SK-N-SH (cell line): ENCODE measurements around the gene MCCC1. TPM values are rescaled to one million over a fixed set of nuclear protein-coding genes. Genes with fewer than 3 reads are reported as not detected.

Experiments used
- CTCF ChIA-PET: fragments of 300-600, 350-600 bp; formaldehyde crosslinking; extraction: SDS; loops from one replicate; lab custom pipeline; 2021; lab: Yijun Ruan, JAX
- POLR2A ChIA-PET: fragments of 350-600 bp; sonication (Branson Sonifier 250); formaldehyde crosslinking; extraction: SDS; loops from one replicate; lab custom pipeline; 2020; ENCODE audit warnings: antibody characterized with exemption, inconsistent platforms; lab: Yijun Ruan, JAX
- DNase-seq: peaks from one replicate; pipeline ENCODE4 v3.0.0; 2012
- H2AFZ ChIP-seq: fragments of 200-600 bp; sonication (generic); 2 replicates; pipeline ENCODE4 v1.8.1; 2016; ENCODE audit warnings: antibody characterized with exemption, mild to moderate bottlenecking, low read depth
- H3F3A ChIP-seq: fragments of 200-600 bp; sonication (generic); replicated peaks from 2 replicates; pipeline ENCODE3; 2016; ENCODE audit warnings: antibody characterized with exemption, mild to moderate bottlenecking; ENCODE audit not compliant: insufficient read depth
- H3K27ac ChIP-seq, 2 experiments: fragments of 200-500 bp in 1 of 2; fragments of 200-600 bp in 1 of 2; sonication (Bioruptor generic) in 1 of 2; sonication (generic), shearing (Covaris generic) in 1 of 2; 2 replicates each; pipeline versions ENCODE4 v1.5.1 to v1.6.1; 2014 to 2016; ENCODE audit warnings: low read depth in 2 of 2, inconsistent platforms in 1 of 2, low read length in 1 of 2, mild to moderate bottlenecking in 1 of 2, mixed read lengths in 1 of 2
- H3K27me3 ChIP-seq: fragments of 200-600 bp; sonication (generic), shearing (Covaris generic); 2 replicates; pipeline ENCODE4 v1.6.1; 2016; ENCODE audit warnings: mixed run types; ENCODE audit not compliant: insufficient read depth
- H3K36me3 ChIP-seq, 2 experiments: fragments of 200-500 bp in 1 of 2; fragments of 200-600 bp in 1 of 2; sonication (Bioruptor generic) in 1 of 2; sonication (generic) in 1 of 2; replicated peaks in 1 of 2; 2 replicates each; pipeline versions ENCODE3 to v1.5.1; 2014 to 2016; ENCODE audit warnings: low read length in 1 of 2, mild to moderate bottlenecking in 1 of 2; ENCODE audit not compliant: insufficient read depth in 2 of 2, control insufficient read depth in 1 of 2
- H3K4me1 ChIP-seq, 2 experiments: fragments of 200-500 bp in 1 of 2; fragments of 200-600 bp in 1 of 2; sonication (Bioruptor generic) in 1 of 2; sonication (generic), shearing (Covaris generic) in 1 of 2; 2 replicates each; pipeline versions ENCODE4 v1.5.1 to v1.6.1; 2014 to 2016; ENCODE audit warnings: low read depth in 1 of 2, low read length in 1 of 2, mixed run types in 1 of 2; ENCODE audit not compliant: insufficient read depth in 2 of 2, control insufficient read depth in 1 of 2
- H3K4me2 ChIP-seq: fragments of 200-600 bp; sonication (generic), shearing (Covaris generic); 2 replicates; pipeline ENCODE4 v1.6.1; 2017; ENCODE audit warnings: mixed run types
- H3K4me3 ChIP-seq, 2 experiments: fragments of 200-500 bp in 1 of 2; fragments of 200-600 bp in 1 of 2; sonication (Bioruptor generic) in 1 of 2; sonication (generic), shearing (Covaris generic) in 1 of 2; 2 replicates each; pipeline versions ENCODE4 v1.5.1 to v1.8.1; 2014 to 2016; ENCODE audit warnings: low read depth in 2 of 2, inconsistent platforms in 1 of 2, low read length in 1 of 2, mild to moderate bottlenecking in 1 of 2, mixed read lengths in 1 of 2, moderate library complexity in 1 of 2
- H3K79me2 ChIP-seq: fragments of 200-600 bp; sonication (generic); 2 replicates; pipeline ENCODE4 v1.8.1; 2017; ENCODE audit warnings: mild to moderate bottlenecking; ENCODE audit not compliant: insufficient read depth
- H3K9ac ChIP-seq: fragments of 200-600 bp; sonication (generic); 2 replicates; pipeline ENCODE4 v1.6.1; 2017; ENCODE audit warnings: mixed run types
- H3K9me2 ChIP-seq: fragments of 200-600 bp; sonication (generic); 2 replicates; pipeline ENCODE4 v1.6.1; 2017; ENCODE audit warnings: mixed run types
- H3K9me3 ChIP-seq: fragments of 200-600 bp; sonication (generic); 2 replicates; pipeline ENCODE4 v1.6.1; 2017; ENCODE audit warnings: mixed run types, mild to moderate bottlenecking, moderate library complexity
- H4K20me1 ChIP-seq: fragments of 200-600 bp; sonication (generic); 2 replicates; pipeline ENCODE4 v1.6.1; 2017; ENCODE audit warnings: mild to moderate bottlenecking, mixed run types; ENCODE audit not compliant: insufficient read depth
- GABPA ChIP-seq: IDR thresholded peaks from 2 replicates; pipeline ENCODE4 v1.4.0; 2012; ENCODE audit warnings: low read depth, mild to moderate bottlenecking
- POLR2AphosphoS5 ChIP-seq: IDR thresholded peaks from 2 replicates; pipeline ENCODE4 v1.6.1; 2012; ENCODE audit warnings: low read depth, low read length
- TCF12 ChIP-seq: IDR thresholded peaks from 2 replicates; pipeline ENCODE4 v1.4.0; 2012
- YY1 ChIP-seq: IDR thresholded peaks from 2 replicates; pipeline ENCODE4 v1.4.0; 2012; ENCODE audit warnings: low read depth, mild to moderate bottlenecking
- WGBS: methylation state at CpG from one replicate; pipeline ENCODE4 v1.1.6; 2017; ENCODE audit warnings: low lambda C conversion rate; 5-methylcytosine and 5-hydroxymethylcytosine counted together
- polyA plus RNA-seq, 3 experiments: library from polyadenylated mRNA; depleted of rRNA; stranded (reverse); fragments of >200 nt; gene quantifications; 2 replicates each; pipeline ENCODE4 v1.2.3, GENCODE V29; 2012
- TF ChIP-seq, protein P1 (sequence below): IDR thresholded peaks from 2 replicates; pipeline ENCODE4; 2012
- TF ChIP-seq, protein P2 (sequence below): IDR thresholded peaks from 2 replicates; pipeline ENCODE4 v1.6.1; 2012; ENCODE audit warnings: mild to moderate bottlenecking, low read depth, low read length, moderate library complexity
- TF ChIP-seq, protein P3 (sequence below): IDR thresholded peaks from 2 replicates; pipeline ENCODE4 v1.4.0; 2012; ENCODE audit warnings: low read depth, borderline replicate concordance
- TF ChIP-seq, protein P4 (sequence below): IDR thresholded peaks from 2 replicates; pipeline ENCODE4 v1.4.0; 2012; ENCODE audit warnings: low read depth
- TF ChIP-seq, protein P5 (sequence below): IDR thresholded peaks from 2 replicates; pipeline ENCODE4 v1.4.0; 2012; ENCODE audit warnings: low read depth, borderline replicate concordance
- TF ChIP-seq, protein P6 (sequence below): fragments of 150-350 bp; IDR thresholded peaks from 2 replicates; pipeline ENCODE4 v1.6.1; 2016; ENCODE audit warnings: mild to moderate bottlenecking, low read depth, low read length

MCCC1 gene
- polyA plus RNA-seq, 1 of the 3 experiments (the other 2 are of a cell fraction), result 15.4 TPM

DNA sequence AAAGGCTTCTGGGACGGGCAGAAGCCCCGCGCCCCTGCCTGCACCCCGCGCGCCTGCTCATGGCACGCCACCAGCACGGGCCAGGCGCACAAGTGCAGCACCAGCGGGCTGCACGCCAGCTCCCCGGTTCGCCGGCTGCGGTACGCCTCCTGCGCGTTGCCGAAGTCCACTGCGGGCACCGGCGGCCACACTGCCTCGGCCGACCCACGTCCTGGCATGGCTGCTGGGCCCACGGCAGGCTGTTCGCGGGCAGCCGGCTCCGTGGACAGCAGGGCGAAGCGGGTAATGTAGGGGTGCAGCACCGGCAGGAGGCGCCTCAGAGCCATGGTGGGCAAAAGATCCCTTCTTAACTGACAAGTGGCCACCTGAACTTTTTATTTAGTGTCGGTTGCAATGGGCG is 34.8 kb downstream of the MCCC1 start:
- H3K27ac ChIP-seq, result no peak overlapping the region
- H4K20me1 ChIP-seq, result no peaks in the 10 kb centered on the region
- ChIA-PET CTCF (no interaction called here), POLR2A (no interaction called here)
- no peaks in the 10 kb centered on the region for H3K27me3 ChIP-seq
- H2AFZ ChIP-seq, result no peak overlapping the region
- TF ChIP-seq, protein P1, sequence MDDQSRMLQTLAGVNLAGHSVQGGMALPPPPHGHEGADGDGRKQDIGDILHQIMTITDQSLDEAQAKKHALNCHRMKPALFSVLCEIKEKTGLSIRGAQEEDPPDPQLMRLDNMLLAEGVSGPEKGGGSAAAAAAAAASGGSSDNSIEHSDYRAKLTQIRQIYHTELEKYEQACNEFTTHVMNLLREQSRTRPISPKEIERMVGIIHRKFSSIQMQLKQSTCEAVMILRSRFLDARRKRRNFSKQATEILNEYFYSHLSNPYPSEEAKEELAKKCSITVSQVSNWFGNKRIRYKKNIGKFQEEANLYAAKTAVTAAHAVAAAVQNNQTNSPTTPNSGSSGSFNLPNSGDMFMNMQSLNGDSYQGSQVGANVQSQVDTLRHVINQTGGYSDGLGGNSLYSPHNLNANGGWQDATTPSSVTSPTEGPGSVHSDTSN, result no peak
- TF ChIP-seq, protein P2, sequence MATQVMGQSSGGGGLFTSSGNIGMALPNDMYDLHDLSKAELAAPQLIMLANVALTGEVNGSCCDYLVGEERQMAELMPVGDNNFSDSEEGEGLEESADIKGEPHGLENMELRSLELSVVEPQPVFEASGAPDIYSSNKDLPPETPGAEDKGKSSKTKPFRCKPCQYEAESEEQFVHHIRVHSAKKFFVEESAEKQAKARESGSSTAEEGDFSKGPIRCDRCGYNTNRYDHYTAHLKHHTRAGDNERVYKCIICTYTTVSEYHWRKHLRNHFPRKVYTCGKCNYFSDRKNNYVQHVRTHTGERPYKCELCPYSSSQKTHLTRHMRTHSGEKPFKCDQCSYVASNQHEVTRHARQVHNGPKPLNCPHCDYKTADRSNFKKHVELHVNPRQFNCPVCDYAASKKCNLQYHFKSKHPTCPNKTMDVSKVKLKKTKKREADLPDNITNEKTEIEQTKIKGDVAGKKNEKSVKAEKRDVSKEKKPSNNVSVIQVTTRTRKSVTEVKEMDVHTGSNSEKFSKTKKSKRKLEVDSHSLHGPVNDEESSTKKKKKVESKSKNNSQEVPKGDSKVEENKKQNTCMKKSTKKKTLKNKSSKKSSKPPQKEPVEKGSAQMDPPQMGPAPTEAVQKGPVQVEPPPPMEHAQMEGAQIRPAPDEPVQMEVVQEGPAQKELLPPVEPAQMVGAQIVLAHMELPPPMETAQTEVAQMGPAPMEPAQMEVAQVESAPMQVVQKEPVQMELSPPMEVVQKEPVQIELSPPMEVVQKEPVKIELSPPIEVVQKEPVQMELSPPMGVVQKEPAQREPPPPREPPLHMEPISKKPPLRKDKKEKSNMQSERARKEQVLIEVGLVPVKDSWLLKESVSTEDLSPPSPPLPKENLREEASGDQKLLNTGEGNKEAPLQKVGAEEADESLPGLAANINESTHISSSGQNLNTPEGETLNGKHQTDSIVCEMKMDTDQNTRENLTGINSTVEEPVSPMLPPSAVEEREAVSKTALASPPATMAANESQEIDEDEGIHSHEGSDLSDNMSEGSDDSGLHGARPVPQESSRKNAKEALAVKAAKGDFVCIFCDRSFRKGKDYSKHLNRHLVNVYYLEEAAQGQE, result no peak
- TF ChIP-seq POLR2AphosphoS5 (no peak), GABPA (no peak), TCF12 (no peak), YY1 (no peak)
- TF ChIP-seq, protein P3, sequence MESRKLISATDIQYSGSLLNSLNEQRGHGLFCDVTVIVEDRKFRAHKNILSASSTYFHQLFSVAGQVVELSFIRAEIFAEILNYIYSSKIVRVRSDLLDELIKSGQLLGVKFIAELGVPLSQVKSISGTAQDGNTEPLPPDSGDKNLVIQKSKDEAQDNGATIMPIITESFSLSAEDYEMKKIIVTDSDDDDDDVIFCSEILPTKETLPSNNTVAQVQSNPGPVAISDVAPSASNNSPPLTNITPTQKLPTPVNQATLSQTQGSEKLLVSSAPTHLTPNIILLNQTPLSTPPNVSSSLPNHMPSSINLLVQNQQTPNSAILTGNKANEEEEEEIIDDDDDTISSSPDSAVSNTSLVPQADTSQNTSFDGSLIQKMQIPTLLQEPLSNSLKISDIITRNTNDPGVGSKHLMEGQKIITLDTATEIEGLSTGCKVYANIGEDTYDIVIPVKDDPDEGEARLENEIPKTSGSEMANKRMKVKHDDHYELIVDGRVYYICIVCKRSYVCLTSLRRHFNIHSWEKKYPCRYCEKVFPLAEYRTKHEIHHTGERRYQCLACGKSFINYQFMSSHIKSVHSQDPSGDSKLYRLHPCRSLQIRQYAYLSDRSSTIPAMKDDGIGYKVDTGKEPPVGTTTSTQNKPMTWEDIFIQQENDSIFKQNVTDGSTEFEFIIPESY, result no peak
- TF ChIP-seq, protein P4, sequence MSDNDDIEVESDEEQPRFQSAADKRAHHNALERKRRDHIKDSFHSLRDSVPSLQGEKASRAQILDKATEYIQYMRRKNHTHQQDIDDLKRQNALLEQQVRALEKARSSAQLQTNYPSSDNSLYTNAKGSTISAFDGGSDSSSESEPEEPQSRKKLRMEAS, result no peak
- TF ChIP-seq, protein P5, sequence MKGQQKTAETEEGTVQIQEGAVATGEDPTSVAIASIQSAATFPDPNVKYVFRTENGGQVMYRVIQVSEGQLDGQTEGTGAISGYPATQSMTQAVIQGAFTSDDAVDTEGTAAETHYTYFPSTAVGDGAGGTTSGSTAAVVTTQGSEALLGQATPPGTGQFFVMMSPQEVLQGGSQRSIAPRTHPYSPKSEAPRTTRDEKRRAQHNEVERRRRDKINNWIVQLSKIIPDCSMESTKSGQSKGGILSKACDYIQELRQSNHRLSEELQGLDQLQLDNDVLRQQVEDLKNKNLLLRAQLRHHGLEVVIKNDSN, result no peak
- TF ChIP-seq, protein P6, sequence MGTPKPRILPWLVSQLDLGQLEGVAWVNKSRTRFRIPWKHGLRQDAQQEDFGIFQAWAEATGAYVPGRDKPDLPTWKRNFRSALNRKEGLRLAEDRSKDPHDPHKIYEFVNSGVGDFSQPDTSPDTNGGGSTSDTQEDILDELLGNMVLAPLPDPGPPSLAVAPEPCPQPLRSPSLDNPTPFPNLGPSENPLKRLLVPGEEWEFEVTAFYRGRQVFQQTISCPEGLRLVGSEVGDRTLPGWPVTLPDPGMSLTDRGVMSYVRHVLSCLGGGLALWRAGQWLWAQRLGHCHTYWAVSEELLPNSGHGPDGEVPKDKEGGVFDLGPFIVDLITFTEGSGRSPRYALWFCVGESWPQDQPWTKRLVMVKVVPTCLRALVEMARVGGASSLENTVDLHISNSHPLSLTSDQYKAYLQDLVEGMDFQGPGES, result no peak
- peaks cover 20 to 34% of the 10 kb centered on the region in 2 experiments for H3K36me3 ChIP-seq
- 98% methylated on average over 12 of the region's 36 CpGs for WGBS
- H3K4me2 ChIP-seq, result no peak overlapping the region
- no peaks in the 10 kb centered on the region for H3K9me3 ChIP-seq
- no peaks in the 10 kb centered on the region for H3F3A ChIP-seq
- no peak overlapping the region for H3K4me3 ChIP-seq
- no peak overlapping the region for H3K9ac ChIP-seq
- no peaks in the 10 kb centered on the region for H3K79me2 ChIP-seq
- no peaks in the 10 kb centered on the region for H3K4me1 ChIP-seq
- H3K9me2 ChIP-seq, result no peaks in the 10 kb centered on the region
- peak; percentile 10 for DNase-seq
